GM10266 (cell line): ENCODE measurements around the gene SOWAHA.

Source experiments
- DNase-seq: peaks from one replicate; pipeline ENCODE4 v3.0.0; 2012; ENCODE audit errors: extremely low spot score
- CTCF ChIP-seq: IDR thresholded peaks from 2 replicates; pipeline ENCODE4 v1.5.1; 2012; ENCODE audit warnings: mild to moderate bottlenecking, low read depth; ENCODE audit not compliant: control insufficient read depth, insufficient read depth; ENCODE audit errors: missing control alignments

The SOWAHA gene

GRCh38 chr5:132832612-132833011 lies 19.5 kb downstream of the SOWAHA start:
- no peak for TF ChIP-seq CTCF

GRCh38 chr5:132834057-132834456 lies 21.0 kb downstream of the SOWAHA start:
- no peak for DNase-seq
- no peak for TF ChIP-seq CTCF

More at GRCh38 chr5:132832612-132833011, 19.5 kb downstream of the SOWAHA start:
- no peak for DNase-seq

GRCh38 chr5:132836852-132837251 lies 23.8 kb downstream of the SOWAHA start:
- DNase-seq = no peak
- no peak for TF ChIP-seq CTCF

- DNase-seq = no peak
These were observed 24.8 kb downstream of the SOWAHA start for GRCh38 chr5:132837868-132838267.

GRCh38 chr5:132838516-132839282 lies 25.6 kb downstream of the SOWAHA start:
- DNase-seq = no peak
- TF ChIP-seq CTCF = no peak

More at GRCh38 chr5:132837868-132838267, 24.8 kb downstream of the SOWAHA start:
- no peak for TF ChIP-seq CTCF

GRCh38 chr5:132839426-132840301 lies 26.6 kb downstream of the SOWAHA start:
- TF ChIP-seq CTCF = no peak
- no peak for DNase-seq
